GM23248 (cell line): ENCODE results near the gene SOX10.

ENCODE experiments used
- EZH2 ChIP-seq: fragments of 200-600 bp; sonication (generic); IDR thresholded peaks from 2 replicates; pipeline ENCODE4 v1.6.1; 2018; ENCODE audit warnings: antibody characterized with exemption, mild to moderate bottlenecking; ENCODE audit not compliant: insufficient read depth, poor library complexity, severe bottlenecking
- EZH2phosphoT487 ChIP-seq: fragments of 200-600 bp; sonication (generic); IDR thresholded peaks from 2 replicates; pipeline ENCODE4 v1.6.1; 2018; ENCODE audit warnings: antibody characterized with exemption, moderate library complexity, mild to moderate bottlenecking, low read depth; ENCODE audit not compliant: insufficient read depth

- no peak for TF ChIP-seq EZH2
- TF ChIP-seq EZH2phosphoT487 = no peak
These were observed 57.4 kb downstream of the SOX10 start for GRCh38 chr22:37926771-37927636.
